Hematopoietic multipotent progenitor cell (in vitro differentiated cells): ENCODE measurements around the gene PAAF1. TPM values are rescaled to one million over a fixed set of nuclear protein-coding genes. Genes with fewer than 3 reads are reported as not detected.
A peak's percentile ranks its signal among the peaks of the same experiment; 100 is the strongest.

Experiments
- DNase-seq, 3 donors: peaks; one replicate each; pipeline ENCODE4 v3.0.0-alpha.2; 2011 to 2015; ENCODE audit warnings: low read depth in 2 of 3, low spot score in 2 of 3
- total RNA-seq: library from RNA; depleted of rRNA; stranded (reverse); fragments of >200 nt; gene quantifications from one replicate; pipeline ENCODE4 v1.2.3, GENCODE V29; 2012

The PAAF1 gene, protein sequence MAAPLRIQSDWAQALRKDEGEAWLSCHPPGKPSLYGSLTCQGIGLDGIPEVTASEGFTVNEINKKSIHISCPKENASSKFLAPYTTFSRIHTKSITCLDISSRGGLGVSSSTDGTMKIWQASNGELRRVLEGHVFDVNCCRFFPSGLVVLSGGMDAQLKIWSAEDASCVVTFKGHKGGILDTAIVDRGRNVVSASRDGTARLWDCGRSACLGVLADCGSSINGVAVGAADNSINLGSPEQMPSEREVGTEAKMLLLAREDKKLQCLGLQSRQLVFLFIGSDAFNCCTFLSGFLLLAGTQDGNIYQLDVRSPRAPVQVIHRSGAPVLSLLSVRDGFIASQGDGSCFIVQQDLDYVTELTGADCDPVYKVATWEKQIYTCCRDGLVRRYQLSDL
- total RNA-seq: 12.1 TPM

DNA sequence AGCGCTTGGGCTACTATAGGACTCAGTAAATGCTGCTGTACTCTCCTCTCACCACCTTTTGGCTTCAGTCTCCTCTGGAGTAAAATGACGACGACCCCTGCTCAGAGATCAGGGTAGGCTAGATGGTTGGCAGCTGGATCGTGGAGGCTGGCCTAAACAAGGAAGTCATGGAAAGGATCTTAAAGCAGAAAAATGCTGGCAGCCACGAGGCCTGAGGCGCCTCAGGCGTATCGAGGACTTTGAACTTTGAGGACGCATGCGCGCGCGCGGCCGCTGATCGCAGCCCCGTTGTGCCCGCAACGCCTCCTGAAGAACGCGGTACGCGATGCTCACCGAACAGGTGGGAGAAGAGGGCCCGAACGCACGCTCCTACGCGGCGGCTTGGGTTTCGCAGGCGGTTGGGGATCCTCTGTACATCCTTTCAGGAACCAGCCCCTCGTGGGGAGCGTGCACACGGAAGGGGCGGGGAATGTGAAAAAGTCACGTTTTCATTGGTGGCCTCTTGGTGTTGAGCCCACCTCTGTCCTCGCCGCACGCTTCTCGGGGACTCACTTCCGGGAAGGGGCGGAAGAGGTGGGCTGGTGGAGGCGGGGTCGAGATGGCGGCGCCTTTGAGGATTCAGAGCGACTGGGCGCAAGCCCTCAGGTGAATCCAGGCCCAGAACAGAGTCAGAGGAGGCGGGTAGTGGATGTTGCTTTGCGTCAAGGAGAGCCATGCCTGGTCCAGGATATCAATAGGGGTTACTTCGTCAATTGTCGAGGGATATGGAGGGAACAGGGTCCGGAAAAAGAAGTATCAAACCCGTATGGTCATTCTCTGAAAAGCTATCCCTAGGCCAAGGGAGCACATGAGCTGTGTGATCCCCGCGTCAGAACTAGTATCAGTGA, at the start of gene PAAF1, which contains the start of gene COA4:
Gene PAAF1 (plus strand): TSS at position 576 of the 887 bp plus-strand sequence. CDS start 23 bp downstream, at position 599.
Gene COA4 (minus strand): TSS at position 423 of the 887 bp plus-strand sequence. CDS start 3,468 bp downstream, outside the sequence.
- DNase-seq: peak; percentile 79 to 99 (median 96)

DNA sequence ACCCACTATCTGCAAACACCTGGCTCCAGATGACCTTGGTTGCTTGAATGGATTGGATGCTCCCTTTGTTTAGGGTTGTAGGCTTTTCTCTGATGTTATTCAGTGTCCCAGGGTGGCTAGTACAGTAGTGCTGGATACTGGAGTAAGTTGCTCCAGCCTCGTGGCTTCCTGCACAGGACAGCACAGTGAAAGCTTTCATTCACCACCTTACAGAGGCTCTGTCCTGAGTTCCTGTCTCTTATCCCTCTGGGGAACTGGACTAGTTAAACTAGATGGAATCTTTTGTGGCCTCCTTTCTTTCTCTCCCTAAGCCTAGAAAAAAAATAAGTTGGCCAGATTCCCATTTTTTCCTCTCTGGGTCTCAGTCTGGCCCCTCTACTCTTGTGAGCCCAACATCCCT, 46.5 kb upstream of the PAAF1 start:
- DNase-seq: no peak

DNA sequence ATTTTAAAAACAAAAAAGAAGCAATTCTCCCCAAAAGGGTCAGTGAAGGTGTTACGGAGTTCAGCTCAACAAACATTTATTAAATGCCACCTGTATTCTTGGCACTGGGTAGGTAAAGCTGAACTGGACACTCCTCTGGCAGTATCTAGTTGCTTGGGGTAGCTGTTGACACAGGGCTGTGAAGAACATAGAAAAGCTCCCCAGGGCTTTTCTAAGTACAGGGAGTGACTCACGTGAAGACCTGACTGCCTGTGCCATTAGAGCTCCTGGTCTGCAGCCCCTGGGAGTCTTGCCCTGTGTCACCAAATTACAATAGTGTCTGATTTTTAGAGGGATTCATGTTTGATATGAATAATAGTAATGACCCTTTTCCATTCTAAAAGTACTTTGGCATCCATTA, 43.7 kb upstream of the PAAF1 start:
- no peak for DNase-seq

DNA sequence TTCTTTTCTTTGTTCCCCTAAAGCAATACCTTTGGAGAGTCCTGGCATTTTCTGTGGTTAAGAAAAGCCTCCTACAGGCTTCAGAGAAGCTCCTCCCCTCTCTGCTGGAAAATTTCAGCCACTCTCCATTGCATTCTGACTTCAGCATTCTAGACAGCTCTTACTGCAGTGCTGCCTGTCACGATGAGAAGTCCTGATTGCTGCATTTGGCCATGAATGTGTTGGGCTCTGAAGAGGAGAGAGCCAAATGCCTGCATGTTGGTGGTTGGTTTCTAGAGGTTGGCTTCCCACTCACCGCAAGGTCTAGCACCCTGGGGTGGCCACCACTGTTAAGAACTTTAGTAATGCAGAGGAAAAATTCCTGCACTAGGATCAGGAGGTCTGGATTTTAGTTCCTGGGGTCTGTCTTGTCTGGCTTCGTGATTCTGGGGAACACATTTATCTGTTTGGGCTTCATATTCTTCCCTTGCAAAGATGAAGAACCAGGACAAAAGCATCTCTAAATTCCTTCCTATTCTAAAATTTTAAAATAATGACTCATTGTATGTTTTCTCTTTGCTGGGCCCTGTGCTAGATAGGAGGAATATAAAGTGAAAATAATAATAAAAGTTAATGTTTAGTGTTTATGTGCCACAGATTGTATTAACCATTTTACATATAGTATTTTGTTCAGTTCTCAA, 38.2 kb upstream of the PAAF1 start:
- DNase-seq: no peak

DNA sequence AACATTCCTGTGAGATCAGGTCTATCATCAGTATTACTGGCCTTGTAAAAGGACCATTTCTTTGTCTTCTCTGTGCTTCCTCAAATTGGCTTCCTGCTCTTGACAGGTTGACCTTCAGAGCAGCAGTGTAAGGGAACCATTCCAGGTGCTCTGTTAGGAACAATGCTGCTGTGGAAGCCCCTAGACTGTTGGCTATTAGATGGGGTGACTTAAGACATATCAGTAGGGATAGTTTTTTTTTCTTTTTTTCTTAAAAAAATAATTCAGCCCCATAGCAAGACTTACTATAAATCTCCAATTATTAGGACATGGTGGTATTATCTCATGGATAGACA, 37.7 kb upstream of the PAAF1 start:
- no peak for DNase-seq

DNA sequence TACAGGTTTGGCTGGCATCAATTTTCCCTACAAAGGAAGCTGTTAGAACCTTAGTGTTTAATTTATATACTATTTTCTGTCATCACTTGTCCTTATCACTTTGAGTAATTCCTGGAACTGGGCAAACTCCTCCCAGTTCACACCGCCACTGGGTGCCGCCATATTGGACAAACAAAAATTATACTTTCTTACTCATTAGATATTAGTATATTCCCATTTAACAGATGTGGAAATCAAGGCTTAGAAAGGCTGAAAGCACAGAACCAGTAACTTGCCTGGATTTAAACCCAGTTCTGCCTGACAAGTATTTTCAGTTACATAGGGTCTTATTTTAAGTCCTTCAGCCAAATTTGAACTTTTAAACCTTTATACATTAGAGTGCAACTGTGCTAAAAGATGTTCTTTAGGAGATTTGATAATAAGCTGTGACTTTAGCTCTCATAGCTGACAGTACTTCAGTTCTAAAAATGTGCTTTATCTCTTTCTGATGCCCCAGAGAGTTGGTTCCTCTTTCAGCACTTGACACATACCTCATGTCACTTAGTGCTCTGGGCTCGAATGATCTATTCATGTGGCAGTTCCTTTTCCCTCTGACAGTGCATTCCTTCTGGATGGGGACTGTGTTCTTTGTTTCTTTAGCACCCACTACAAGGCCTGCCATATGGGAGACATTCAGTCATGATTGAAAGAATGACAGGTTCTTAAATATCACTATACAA, 25.6 kb upstream of the PAAF1 start:
- peak in 2 of 3 donors; percentile 22 to 56 for DNase-seq

DNA sequence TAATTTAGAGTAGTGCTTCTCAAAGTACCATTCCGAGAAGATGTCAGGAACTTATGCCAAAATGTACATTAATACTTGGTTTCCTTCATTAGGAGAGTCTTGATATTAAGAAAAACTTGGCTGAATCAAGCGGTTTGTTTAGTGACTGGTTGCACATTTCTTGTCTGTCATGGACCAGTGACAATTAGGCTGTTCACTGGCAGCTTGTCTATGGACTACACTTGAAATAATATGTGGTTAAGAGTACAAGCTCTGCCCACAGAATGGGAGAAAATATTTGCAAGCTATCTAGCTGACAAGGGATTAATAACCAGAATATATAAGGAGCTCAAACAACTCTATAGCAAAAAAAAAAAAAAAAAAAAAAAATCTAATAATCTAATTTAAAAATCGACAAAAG, 24.8 kb upstream of the PAAF1 start:
- DNase-seq: no peak

DNA sequence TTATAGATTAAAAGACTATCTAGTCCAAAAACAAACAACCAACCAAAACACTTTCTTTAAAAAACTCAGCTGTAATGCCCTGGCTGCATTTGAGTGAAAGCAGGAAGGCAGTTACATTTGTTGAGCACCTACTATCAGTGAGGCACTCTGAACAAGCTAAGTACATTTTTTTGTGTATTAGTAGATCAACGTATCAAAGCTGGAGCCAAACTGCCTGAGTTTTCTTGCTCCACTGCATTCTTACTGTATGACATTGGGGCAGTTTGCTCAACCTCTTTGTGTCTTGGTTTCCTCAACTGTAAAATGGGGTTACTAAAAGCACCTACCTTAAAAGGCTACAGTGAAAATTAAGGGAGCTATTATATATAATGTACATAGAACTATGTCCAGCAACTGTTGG, 22.1 kb upstream of the PAAF1 start:
- no peak for DNase-seq

DNA sequence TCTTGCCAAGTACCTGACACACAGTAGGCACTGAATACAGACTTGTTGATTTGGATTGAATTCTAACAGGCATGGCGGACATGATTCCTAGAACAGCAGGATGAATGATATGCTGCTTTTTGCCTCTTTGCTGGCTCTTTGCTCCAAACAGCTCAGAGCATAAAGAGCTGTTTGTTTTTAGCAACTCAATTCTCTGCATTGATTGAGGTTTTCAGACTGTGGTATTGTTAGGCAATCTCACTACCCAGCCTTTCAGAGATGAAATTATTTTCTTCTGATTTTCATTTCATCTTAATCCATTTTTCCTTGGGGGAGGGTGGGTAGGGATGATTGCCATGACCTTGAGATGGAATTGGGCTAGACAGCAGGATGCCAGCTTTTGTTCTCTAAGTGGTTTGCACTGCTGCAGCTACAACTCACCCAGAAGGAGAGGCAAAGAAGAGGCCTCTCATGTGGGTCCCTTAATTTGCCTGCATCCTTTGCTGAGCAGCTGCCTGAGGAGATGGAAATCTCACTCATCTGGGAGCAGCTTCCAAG, 20.7 kb upstream of the PAAF1 start:
- no peak for DNase-seq

DNA sequence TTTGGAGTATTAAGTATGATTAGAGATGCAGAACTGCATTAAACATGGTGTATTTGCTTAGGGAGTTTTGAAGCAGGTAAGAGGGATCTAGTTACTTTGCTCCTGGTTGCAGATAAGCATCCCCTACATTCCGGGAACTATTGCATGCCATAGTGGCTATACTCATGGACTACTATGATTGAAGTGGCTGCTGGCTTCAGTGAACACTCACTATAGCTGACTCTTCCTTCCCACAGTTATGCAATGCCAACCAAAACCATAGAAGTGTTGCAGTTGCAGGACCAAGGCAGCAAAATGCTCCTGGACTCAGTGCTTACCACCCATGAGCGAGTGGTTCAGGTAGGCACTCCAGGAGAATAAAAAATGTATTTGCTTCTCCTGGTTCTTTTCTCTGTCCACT, 17.1 kb upstream of the PAAF1 start:
- no peak for DNase-seq

DNA sequence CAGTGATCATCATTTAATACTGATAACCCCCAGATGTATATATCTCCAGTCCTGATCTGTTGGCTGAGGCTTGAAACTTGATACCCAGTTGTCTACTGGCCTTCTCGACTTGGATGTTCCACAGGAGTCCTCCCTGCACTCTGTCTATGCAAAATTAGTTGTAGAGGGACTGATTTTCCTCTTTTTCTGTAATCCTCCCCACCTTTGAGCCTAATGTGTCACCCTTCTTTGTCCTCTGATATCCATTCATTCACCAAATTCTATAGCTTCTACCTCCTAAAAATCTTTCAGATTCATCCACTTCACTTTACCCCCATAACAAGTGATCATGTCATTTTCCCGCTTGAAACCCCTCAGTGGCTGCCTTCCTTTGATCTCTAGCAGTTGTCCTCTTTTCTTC, 16.6 kb upstream of the PAAF1 start:
- DNase-seq: no peak

DNA sequence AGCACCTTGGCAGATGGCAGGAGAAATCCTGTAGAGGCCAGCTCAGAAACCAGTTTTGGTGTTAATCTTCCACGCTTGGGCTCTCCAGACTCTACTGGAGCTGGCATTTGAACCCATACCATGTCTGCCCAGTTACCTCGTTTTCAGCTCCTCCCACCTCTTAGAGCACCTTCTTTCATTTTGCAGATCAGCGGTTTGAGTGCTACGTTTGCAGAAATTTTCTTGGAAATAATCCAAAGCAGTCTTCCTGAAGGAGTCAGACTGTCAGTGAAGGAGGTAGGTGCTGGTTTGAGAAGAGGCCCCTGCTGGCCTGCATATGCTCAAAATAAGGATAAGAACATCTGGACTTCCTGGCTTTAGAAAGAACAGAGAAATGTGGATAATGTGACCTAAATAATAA, 13.8 kb upstream of the PAAF1 start:
- no peak for DNase-seq

DNA sequence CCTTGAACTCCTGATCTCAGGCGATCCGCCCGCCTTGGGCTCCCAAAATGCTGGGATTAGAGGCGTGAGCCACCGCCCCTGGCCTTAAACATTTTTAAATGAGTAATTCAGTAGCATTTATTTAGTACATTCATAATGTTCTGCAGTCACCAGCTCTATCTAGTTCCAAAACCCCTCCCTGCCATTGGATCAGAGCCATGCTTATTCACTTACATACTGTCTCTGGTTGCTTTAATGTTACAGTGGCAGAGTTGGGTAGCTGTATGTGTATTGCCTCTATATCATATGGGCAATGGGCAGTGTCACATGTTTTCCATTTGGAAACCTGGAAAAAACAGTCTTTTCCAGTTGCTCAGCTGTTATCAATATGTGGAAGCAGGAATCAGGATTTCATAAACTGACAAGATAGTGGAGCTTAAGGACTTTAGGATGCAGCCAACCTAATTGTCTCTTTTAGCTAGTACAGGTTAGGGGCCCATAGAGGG, 10.7 kb upstream of the PAAF1 start:
- no peak for DNase-seq

DNA sequence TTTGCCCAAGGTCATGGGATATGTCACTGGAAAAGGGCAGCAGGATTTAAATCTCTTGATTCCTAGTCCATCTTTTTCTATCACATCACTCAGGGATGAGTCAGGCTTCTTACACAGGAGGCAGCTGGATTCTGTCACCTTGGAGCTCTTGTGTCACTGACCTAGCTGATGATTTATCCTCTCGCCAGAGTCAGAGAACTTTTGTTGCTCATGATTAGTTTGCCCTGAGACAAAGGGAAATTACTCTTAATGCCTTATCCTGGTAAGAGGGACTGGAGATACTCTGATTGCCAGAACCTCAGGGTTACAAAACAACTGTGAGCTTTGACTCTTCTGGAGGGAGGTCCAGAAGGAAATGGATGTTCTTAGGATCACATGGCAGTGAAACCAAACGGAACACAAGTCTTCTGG, 10.2 kb upstream of the PAAF1 start:
- DNase-seq: no peak

DNA sequence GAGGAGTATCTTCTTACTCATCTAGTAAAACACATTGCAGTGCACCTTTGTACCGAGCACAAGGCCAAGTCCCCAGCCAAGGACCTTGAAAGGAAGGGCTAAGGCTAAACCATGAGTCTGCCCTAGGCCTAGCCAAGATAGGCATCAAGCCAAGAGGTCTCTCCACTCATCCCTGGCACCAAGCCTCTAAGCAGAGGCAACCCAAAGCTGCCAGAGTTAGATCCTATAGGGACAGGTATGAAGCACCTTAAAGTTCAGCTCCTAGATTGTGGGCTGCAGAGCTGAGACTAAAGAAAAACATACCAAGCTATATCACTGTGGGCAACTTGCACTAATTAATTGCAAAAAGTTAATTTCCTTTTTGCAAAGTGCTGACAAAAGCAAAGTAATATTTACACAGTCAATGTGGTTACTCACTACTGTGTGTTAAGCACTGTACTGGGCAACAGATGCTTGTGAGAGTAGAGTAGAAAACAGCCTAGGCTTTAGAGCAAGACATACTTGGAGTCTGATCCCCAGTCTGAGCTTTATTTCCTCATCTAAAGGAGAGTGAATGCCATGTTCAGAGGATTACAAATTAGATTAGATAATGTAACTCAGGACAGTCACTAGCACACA, 7.4 kb upstream of the PAAF1 start:
- DNase-seq: no peak

DNA sequence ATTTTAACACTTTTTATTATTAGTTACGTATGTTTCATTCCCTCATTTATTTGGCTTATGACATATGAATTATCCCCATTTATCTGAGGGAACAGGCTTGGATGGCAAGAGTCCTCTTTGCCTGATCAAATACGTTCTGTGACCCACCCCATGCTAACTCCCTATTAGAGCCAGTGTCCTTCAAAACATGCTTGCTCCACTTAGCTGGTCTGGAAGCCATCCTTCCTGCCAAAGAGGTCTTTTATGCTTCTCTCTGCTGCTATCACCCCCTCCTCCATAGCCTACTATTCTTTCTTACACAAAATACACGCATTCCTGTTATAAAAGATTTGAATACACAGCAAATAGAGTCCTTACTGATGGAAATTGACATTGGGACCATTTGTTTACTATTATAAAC, 6.5 kb upstream of the PAAF1 start:
- DNase-seq: no peak

DNA sequence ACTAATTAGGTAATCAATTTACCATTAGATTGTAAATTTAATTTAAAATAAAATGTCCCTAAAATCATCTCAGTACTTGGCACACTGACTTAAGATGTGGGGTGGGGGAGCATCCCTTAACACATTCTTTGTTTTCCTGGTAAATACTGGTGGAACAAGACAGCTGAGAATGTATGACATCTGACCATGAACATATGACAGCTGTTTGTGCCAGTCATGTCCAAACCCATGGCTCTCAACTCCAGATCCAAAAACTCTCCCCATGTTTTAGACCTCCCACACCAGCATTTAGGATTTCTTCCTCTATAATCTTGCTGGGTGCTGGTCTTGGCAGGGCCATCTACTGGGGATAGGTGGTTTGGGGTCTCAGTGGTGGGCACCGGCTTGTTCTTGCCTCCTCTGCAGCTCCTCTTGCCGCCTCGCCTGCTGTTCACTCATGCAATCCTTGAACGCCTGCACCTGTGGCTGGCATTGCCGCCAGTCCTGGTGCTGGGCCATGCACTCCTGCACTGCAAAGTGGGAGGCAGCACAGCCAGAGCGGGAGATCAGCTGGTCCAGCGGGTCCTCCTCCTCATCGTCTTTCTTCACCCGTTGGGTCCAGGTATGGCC, 3.9 kb upstream of the PAAF1 start:
- no peak for DNase-seq

DNA sequence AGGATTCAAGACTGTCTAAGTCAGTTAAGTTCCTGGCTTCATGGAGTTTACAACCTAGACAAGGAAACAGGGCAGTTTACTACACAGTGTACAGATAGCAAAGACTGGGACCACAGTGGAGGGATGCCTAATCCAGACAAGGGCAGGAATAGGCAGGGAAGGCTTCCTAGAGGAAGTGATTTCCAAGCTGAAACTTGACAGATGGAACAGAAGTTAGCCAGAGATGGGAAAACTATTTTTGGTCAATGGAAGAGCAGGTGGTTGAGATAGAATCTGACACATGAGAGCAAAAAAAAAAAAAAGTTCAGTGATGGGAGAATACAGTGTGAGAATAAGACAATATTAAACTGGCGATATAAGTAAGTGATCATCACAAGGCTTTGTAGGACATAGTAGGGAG, 1.4 kb upstream of the PAAF1 start:
- no peak for DNase-seq

DNA sequence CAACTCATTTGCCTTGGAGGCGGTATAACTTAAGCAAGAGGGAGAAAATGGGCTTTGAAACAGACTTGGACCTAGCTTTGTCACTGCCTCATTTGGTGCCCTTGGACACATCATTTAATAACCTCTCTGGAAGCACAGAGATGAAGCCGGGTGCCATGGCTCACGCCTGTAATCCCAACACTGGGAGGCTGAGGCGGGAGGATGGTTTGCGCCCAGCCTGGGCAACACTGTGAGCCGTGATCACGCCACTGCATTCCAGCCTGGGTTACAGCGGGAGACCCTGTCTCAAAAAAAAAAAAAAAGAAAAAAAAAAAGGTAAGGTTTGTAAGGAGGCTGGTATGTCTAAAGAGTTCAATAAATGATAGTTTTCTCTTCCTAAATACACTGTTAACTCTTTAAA, 959 bp upstream of the PAAF1 start:
- no peak for DNase-seq
